Testis (tissue), 3 donors: ENCODE measurements around the gene NIF3L1. TPM values are rescaled to one million over a fixed set of nuclear protein-coding genes. Genes with fewer than 3 reads are reported as not detected.

ENCODE experiments used
- DNase-seq: peaks from one replicate; pipeline ENCODE4 v3.0.0-alpha.2; 2019
- H3K27ac ChIP-seq, 2 donors: fragments of 200-600 bp; sonication (generic); one replicate each; pipeline ENCODE4 v1.5.1; 2019
- H3K27me3 ChIP-seq: fragments of 200-600 bp; sonication (generic); one replicate; pipeline ENCODE4 v1.5.1; 2019
- H3K36me3 ChIP-seq: fragments of 200-600 bp; sonication (generic); one replicate; pipeline ENCODE4 v1.5.1; 2017; ENCODE audit warnings: low read depth; ENCODE audit errors: missing control alignments
- H3K4me1 ChIP-seq: fragments of 200-600 bp; sonication (generic); one replicate; pipeline ENCODE4 v1.5.1; 2019
- H3K4me3 ChIP-seq, 2 donors: fragments of 200-600 bp; sonication (generic); one replicate each; pipeline ENCODE4 v1.5.1; 2017 to 2019
- H3K9me3 ChIP-seq: fragments of 200-600 bp; sonication (generic); one replicate; pipeline ENCODE4 v1.5.1; 2017
- CTCF ChIP-seq, 3 experiments: fragments of 450-650 bp in 2 of 3; fragments of 200-600 bp in 1 of 3; sonication (generic) in 1 of 3; IDR thresholded peaks; one replicate each; pipeline ENCODE4 v1.5.1; 2016 to 2019; ENCODE audit warnings: antibody characterized with exemption in 3 of 3, mild to moderate bottlenecking in 2 of 3, moderate library complexity in 1 of 3
- POLR2A ChIP-seq: fragments of 450-650 bp; IDR thresholded peaks from one replicate; pipeline ENCODE4 v1.6.1; 2017; ENCODE audit warnings: antibody characterized with exemption, mild to moderate bottlenecking, moderate library complexity
- WGBS, 2 donors: methylation state at CpG; one replicate each; pipeline ENCODE4 v1.1.5; 2018; 5-methylcytosine and 5-hydroxymethylcytosine counted together
- intact Hi-C: fragments of 100-400 bp; cut with DNase I; formaldehyde crosslinking; loops from one replicate; pipeline ENCODE4 v1.15.1; 2023; ENCODE audit warnings: low total_unique reads
- polyA plus RNA-seq: library from polyadenylated mRNA; stranded (reverse); fragments of 350-450 nt; fragmentation: Illumina TruSeq; extraction: RNeasy Lipid Tissue Mini Kit (QIAGEN cat#74804); gene quantifications from one replicate; pipeline ENCODE4 v1.2.3, GENCODE V29; 2014; ENCODE audit warnings: low read depth, low replicate concordance; ENCODE audit not compliant: insufficient read depth
- total RNA-seq, 2 donors: library from RNA; depleted of rRNA; stranded (reverse); fragments of >200 nt; gene quantifications; one replicate each; pipeline ENCODE4 v1.2.3, GENCODE V29; 2016

The NIF3L1 gene
- total and polyA plus RNA-seq, 3 donors from 2014 or later, result 36.1 to 45.9 (median 36.1) TPM

GRCh38 chr2:200905618-200906296, 16.6 kb downstream of the NIF3L1 start:
- no peaks in the 10 kb centered on the region for H3K36me3 ChIP-seq
- H3K9me3 ChIP-seq, result no peaks in the 10 kb centered on the region
- no peaks in the 10 kb centered on the region for H3K27me3 ChIP-seq
- 50 to 57% methylated on average over 2 of the region's 2 CpGs for WGBS, 2 donors
- no peaks in the 10 kb centered on the region for H3K4me1 ChIP-seq
- H3K4me3 ChIP-seq, result no peak overlapping the region
- intact Hi-C loops, result loop anchor here (10.0 kb wide), 1 partner anchor 249 kb away; no protein-coding TSS in a partner anchor
- no peak overlapping the region for H3K27ac ChIP-seq
- peak; percentile 86 for DNase-seq
- no peak for TF ChIP-seq POLR2A
- TF ChIP-seq CTCF (IDR thresholded peaks at IDR 0.05), result peak; percentile 52 to 61 (median 60)

- Histone ChIP-seq H3K4me1 (no peaks in the 10 kb centered on the region), H3K36me3 (no peaks in the 10 kb centered on the region), H3K9me3 (no peaks in the 10 kb centered on the region), H3K27me3 (no peaks in the 10 kb centered on the region), H3K27ac (no peak overlapping the region), H3K4me3 (no peak overlapping the region)
- 91 to 92% methylated on average over 4 of the region's 4 CpGs for WGBS, 2 donors
- intact Hi-C loops, result loop anchor here (10.0 kb wide), 1 partner anchor 245 kb away; no protein-coding TSS in a partner anchor
- DNase-seq, result no peak
- no peak for TF ChIP-seq POLR2A
- TF ChIP-seq CTCF (IDR thresholded peaks at IDR 0.05), result no peak
Measured at GRCh38 chr2:200909958-200910357, 20.8 kb downstream of the NIF3L1 start.

GRCh38 chr2:200913654-200914053, 24.5 kb downstream of the NIF3L1 start:
- intact Hi-C loops, result no loop called here
- DNase-seq, result no peak
- no peaks in the 10 kb centered on the region for H3K36me3 ChIP-seq

GRCh38 chr2:200922439-200922838, 33.3 kb downstream of the NIF3L1 start:
- Histone ChIP-seq H3K27me3 (no peaks in the 10 kb centered on the region), H3K36me3 (no peaks in the 10 kb centered on the region), H3K4me3 (no peak overlapping the region), H3K27ac (no peak overlapping the region), H3K9me3 (no peaks in the 10 kb centered on the region), H3K4me1 (no peaks in the 10 kb centered on the region)
- no peak for DNase-seq
- no peak for TF ChIP-seq CTCF (IDR thresholded peaks at IDR 0.05)
- TF ChIP-seq POLR2A, result no peak
- intact Hi-C loops, result no loop called here
- 85 to 91% methylated on average over 6 of the region's 6 CpGs for WGBS, 2 donors

More at GRCh38 chr2:200913654-200914053, 24.5 kb downstream of the NIF3L1 start:
- H3K4me1 ChIP-seq, result no peaks in the 10 kb centered on the region
- no peak overlapping the region for H3K27ac ChIP-seq
- H3K9me3 ChIP-seq, result no peaks in the 10 kb centered on the region
- no peak overlapping the region for H3K4me3 ChIP-seq
- TF ChIP-seq POLR2A (no peak), CTCF (IDR thresholded peaks at IDR 0.05) (no peak)
- no peaks in the 10 kb centered on the region for H3K27me3 ChIP-seq
